GM12891 (cell line): Measurements from ENCODE around the gene OCIAD1.

ENCODE experiments used
- POLR2A ChIP-seq: IDR thresholded peaks from 2 replicates; pipeline ENCODE4 v1.6.1; 2011; ENCODE audit warnings: low read depth, low read length, control low read depth
- POLR2AphosphoS5 ChIP-seq: IDR thresholded peaks from 2 replicates; pipeline ENCODE4 v1.6.1; 2011; ENCODE audit warnings: low read depth, low read length, control low read depth
- POU2F2 ChIP-seq: IDR thresholded peaks from 2 replicates; pipeline ENCODE4 v1.6.1; 2011; ENCODE audit warnings: low read depth, mild to moderate bottlenecking, control low read depth, low read length, moderate library complexity
- SPI1 ChIP-seq: IDR thresholded peaks from 2 replicates; pipeline ENCODE4 v1.6.1; 2011; ENCODE audit warnings: low read depth, low read length, control low read depth
- TAF1 ChIP-seq: IDR thresholded peaks from 2 replicates; pipeline ENCODE4 v1.6.1; 2011; ENCODE audit warnings: low read depth, low read length, control low read depth

GRCh38 chr4:48841045-48841827, 10.3 kb downstream of the OCIAD1 start:
- TF ChIP-seq TAF1 (no peak), POLR2A (no peak), POLR2AphosphoS5 (0 out of 2 replicates have a peak, but pooled peaks have one; percentile 33), POU2F2 (no peak), SPI1 (no peak)
